ENCODE data around the gene THSD8. TPM values are rescaled to one million over a fixed set of nuclear protein-coding genes. Genes with fewer than 3 reads are reported as not detected.

The THSD8 gene
- total and polyA plus RNA-seq, 2 donors (not counting 1 experiment from before 2014, with no cell fraction given): not detected

GRCh38 chr19:12767150-12767549 lies 34.7 kb upstream of the THSD8 start:
- TF ChIP-seq CTCF (IDR thresholded peaks at IDR 0.05) (no peak), EZH2 (IDR thresholded peaks at IDR 0.05; ENCODE audit: borderline replicate concordance, insufficient read depth, low read depth, low read length, poor library complexity, severe bottlenecking) (no peak)
- intact Hi-C loops (cut with micrococcal nuclease): no loop called here
- Histone ChIP-seq H3K36me3 (replicated peaks in 1 of 2; ENCODE audit: control extremely low read depth in 1 of 2, control insufficient read depth in 1 of 2, extremely low read depth in 1 of 2, insufficient read depth in 2 of 2, low read length in 1 of 2) (peaks cover 0 to 5% of the 10 kb centered on the region in 2 experiments), H3K27ac (ENCODE audit: low read length in 2 of 2) (no peak overlapping the region), H3K9me3 (ENCODE audit: control extremely low read depth in 1 of 3, control insufficient read depth in 2 of 3, insufficient read depth in 1 of 3, low read length in 2 of 3) (peaks cover 0 to 7% (median 0%) of the 10 kb centered on the region in 3 donors), H3K4me3 (ENCODE audit: control extremely low read depth in 1 of 5, extremely low read depth in 1 of 5, insufficient read depth in 1 of 5, low read depth in 2 of 5, low read length in 4 of 5) (no peak overlapping the region), H4K20me1 (ENCODE audit: control insufficient read depth, insufficient read depth, low read length, poor library complexity, severe bottlenecking) (no peaks in the 10 kb centered on the region), H3K9ac (ENCODE audit: low read length) (no peak overlapping the region), H3K79me2 (ENCODE audit: control insufficient read depth, insufficient read depth, low read length) (no peaks in the 10 kb centered on the region), H2AFZ (ENCODE audit: insufficient read depth, low read depth, low read length, poor library complexity, severe bottlenecking) (no peak overlapping the region), H3K27me3 (replicated peaks in 1 of 4; ENCODE audit: control extremely low read depth in 1 of 4, control insufficient read depth in 3 of 4, insufficient read depth in 4 of 4, low read length in 3 of 4) (no peaks in the 10 kb centered on the region), H3K4me1 (ENCODE audit: control insufficient read depth in 2 of 2, insufficient read depth in 2 of 2, low read length in 2 of 2) (peaks cover 6 to 8% of the 10 kb centered on the region in 2 donors), H3K4me2 (replicated peaks; ENCODE audit: low read depth, low read length, poor library complexity, severe bottlenecking) (no peak overlapping the region)
- ATAC-seq (ENCODE audit: low read depth): no peak
- WGBS (ENCODE audit: insufficient coverage): 96% methylated on average over 11 of the region's 11 CpGs
- DNase-seq: no peak
- Mint-ChIP-seq H3K4me1 (peaks cover 10% of the 10 kb centered on the region), H3K4me3 (no peak overlapping the region), H3K27me3 (no peaks in the 10 kb centered on the region), H3K27ac (no peak overlapping the region), H3K9me3 (ENCODE audit: insufficient read depth) (no peaks in the 10 kb centered on the region)
- CTCF ChIA-PET: interaction anchor here (1.0 to 27.9 kb wide), 12 partner anchors 9 to 115 kb away, joined by 3 to 1147 read pairs (median 8); partner anchors contain the start of genes DNASE2, GET3, HOOK2 and JUNB
- POLR2A ChIA-PET: interaction anchor here (0.6 to 2.3 kb wide), 3 partner anchors 25 to 135 kb away, joined by 4 to 8 read pairs (median 5); no protein-coding TSS in a partner anchor

GRCh38 chr19:12767666-12768065 lies 34.2 kb upstream of the THSD8 start:
- peaks cover 6 to 8% of the 10 kb centered on the region in 2 donors for H3K4me1 ChIP-seq (ENCODE audit: control insufficient read depth in 2 of 2, insufficient read depth in 2 of 2, low read length in 2 of 2)
- CTCF ChIA-PET: interaction anchor here (1.0 to 27.9 kb wide), 9 partner anchors 8 to 91 kb away, joined by 4 to 1147 read pairs (median 9); partner anchors contain the start of genes GET3, HOOK2, JUNB and PRDX2
- Mint-ChIP-seq H3K27me3 (no peaks in the 10 kb centered on the region), H3K27ac (no peak overlapping the region), H3K4me1 (peaks cover 10% of the 10 kb centered on the region), H3K4me3 (no peak overlapping the region), H3K9me3 (ENCODE audit: insufficient read depth) (no peaks in the 10 kb centered on the region)
- intact Hi-C loops (cut with micrococcal nuclease): no loop called here
- H3K9me3 ChIP-seq (ENCODE audit: control extremely low read depth in 1 of 3, control insufficient read depth in 2 of 3, insufficient read depth in 1 of 3, low read length in 2 of 3): peaks cover 0 to 7% (median 0%) of the 10 kb centered on the region in 3 donors
- H2AFZ ChIP-seq (ENCODE audit: insufficient read depth, low read depth, low read length, poor library complexity, severe bottlenecking): no peak overlapping the region
- POLR2A ChIA-PET: interaction anchor here (0.6 to 2.3 kb wide), 3 partner anchors 28 to 135 kb away, joined by 3 to 8 read pairs (median 5); no protein-coding TSS in a partner anchor
- H4K20me1 ChIP-seq (ENCODE audit: control insufficient read depth, insufficient read depth, low read length, poor library complexity, severe bottlenecking): no peaks in the 10 kb centered on the region
- ATAC-seq (ENCODE audit: low read depth): no peak
- H3K4me3 ChIP-seq (ENCODE audit: control extremely low read depth in 1 of 5, extremely low read depth in 1 of 5, insufficient read depth in 1 of 5, low read depth in 2 of 5, low read length in 4 of 5): no peak overlapping the region
- no peaks in the 10 kb centered on the region for H3K27me3 ChIP-seq (replicated peaks in 1 of 4; ENCODE audit: control extremely low read depth in 1 of 4, control insufficient read depth in 3 of 4, insufficient read depth in 4 of 4, low read length in 3 of 4)
- no peak overlapping the region for H3K27ac ChIP-seq (ENCODE audit: low read length in 2 of 2)
- no peaks in the 10 kb centered on the region for H3K79me2 ChIP-seq (ENCODE audit: control insufficient read depth, insufficient read depth, low read length)
- 97% methylated on average over 13 of the region's 15 CpGs for WGBS (ENCODE audit: insufficient coverage)
- no peak overlapping the region for H3K4me2 ChIP-seq (replicated peaks; ENCODE audit: low read depth, low read length, poor library complexity, severe bottlenecking)
- no peak for TF ChIP-seq CTCF (IDR thresholded peaks at IDR 0.05)
- no peak for DNase-seq
- H3K9ac ChIP-seq (ENCODE audit: low read length): no peak overlapping the region
- H3K36me3 ChIP-seq (replicated peaks in 1 of 2; ENCODE audit: control extremely low read depth in 1 of 2, control insufficient read depth in 1 of 2, extremely low read depth in 1 of 2, insufficient read depth in 2 of 2, low read length in 1 of 2): peaks cover 0 to 5% of the 10 kb centered on the region in 2 experiments
